ENCODE data around the gene SLC44A3. TPM values are rescaled to one million over a fixed set of nuclear protein-coding genes. Genes with fewer than 3 reads are reported as not detected.
A peak's percentile ranks its signal among the peaks of the same experiment; 100 is the strongest.

SLC44A3 gene
- total RNA-seq, 4 donors from 2014 or later, result 0.19 TPM; not detected in 3

DNA sequence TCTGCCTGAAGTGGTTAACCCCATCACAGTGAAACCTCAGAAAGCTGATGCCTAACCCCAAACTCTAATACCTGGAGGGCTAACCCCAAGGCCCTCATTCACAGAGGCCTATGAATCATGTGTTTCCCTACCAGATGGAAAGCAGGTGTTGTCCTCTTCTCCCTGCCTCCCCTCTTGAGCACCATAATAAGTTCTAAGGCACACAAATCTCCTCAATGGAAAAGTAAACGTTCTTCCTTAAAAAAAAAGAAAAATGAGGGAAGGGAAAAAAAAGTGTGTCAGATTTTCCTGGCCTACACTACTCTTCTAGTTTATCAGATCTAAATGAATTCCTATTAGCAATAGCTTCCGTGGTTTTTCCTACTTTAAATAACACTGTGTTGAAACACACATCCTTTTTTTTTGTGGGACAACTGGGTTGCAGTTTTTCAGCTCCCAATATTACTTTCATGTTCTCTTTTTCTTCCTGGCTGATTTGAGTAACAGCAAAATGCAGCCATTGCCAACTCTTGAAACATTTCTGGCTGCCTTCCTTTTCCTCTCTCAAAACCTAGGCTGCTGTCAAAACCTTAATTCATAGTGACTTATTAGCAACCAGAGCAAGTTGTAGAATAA lies 43.2 kb downstream of the SLC44A3 start:
- peaks cover 13 to 19% of the 10 kb centered on the region in 2 donors for H3K4me1 ChIP-seq
- TF ChIP-seq POLR2A (IDR thresholded peaks at IDR 0.05), result no peak
- TF ChIP-seq, protein P1, sequence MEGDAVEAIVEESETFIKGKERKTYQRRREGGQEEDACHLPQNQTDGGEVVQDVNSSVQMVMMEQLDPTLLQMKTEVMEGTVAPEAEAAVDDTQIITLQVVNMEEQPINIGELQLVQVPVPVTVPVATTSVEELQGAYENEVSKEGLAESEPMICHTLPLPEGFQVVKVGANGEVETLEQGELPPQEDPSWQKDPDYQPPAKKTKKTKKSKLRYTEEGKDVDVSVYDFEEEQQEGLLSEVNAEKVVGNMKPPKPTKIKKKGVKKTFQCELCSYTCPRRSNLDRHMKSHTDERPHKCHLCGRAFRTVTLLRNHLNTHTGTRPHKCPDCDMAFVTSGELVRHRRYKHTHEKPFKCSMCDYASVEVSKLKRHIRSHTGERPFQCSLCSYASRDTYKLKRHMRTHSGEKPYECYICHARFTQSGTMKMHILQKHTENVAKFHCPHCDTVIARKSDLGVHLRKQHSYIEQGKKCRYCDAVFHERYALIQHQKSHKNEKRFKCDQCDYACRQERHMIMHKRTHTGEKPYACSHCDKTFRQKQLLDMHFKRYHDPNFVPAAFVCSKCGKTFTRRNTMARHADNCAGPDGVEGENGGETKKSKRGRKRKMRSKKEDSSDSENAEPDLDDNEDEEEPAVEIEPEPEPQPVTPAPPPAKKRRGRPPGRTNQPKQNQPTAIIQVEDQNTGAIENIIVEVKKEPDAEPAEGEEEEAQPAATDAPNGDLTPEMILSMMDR (IDR thresholded peaks at IDR 0.05 in 4 of 5, conservative IDR thresholded peaks at IDR 0.05 in 1 of 5), result no peak
- intact Hi-C loops (cut with DNase I; ENCODE audit: low total_unique reads), result loop anchor here (1.0 to 5.0 kb wide), 2 partner anchors 64 to 159 kb away; partner anchors contain the start of gene CNN3
- H3K36me3 ChIP-seq, result no peaks in the 10 kb centered on the region
- peak overlapping the region in 1 of 4 donors; percentile 22 for H3K4me3 ChIP-seq
- peaks cover 0 to 3% (median 0%) of the 10 kb centered on the region in 3 donors for H3K27me3 ChIP-seq
- H3K27ac ChIP-seq, result peak overlapping the region; percentile 63 to 74 (median 65)
- ATAC-seq, result peak; percentile 51 to 63
- in situ Hi-C loops (cut with MboI; ENCODE audit: low sequenced_read_pairs in 4 of 4), result loop anchor here in 3 of 4 donors (25.0 kb wide), 1 partner anchor 374 kb away; the partner anchor contains the start of gene RWDD3 (in 3 of the 3)
- no peaks in the 10 kb centered on the region for H3K9me3 ChIP-seq
- no peak for DNase-seq

DNA sequence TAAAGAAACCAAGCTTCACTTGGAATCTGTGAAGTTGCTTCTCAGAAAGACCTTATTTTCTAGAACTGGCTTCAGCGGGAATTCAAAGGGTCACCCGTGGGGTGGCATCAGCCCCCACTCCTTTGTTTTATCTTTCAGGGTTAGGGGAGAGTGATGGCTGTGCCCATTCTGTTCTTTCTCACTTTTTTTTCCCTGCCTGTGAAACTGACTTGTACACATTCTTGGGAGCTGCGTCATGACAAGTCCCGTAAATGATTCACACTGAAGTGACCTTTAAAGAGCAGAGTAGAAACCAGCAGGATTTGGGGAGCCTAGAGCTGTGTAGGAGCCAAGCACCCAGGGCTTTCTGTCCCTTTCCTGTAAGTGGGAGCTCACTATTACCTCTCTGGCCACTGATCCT lies 43.8 kb downstream of the SLC44A3 start:
- Histone ChIP-seq H3K4me3 (peak overlapping the region in 1 of 4 donors; percentile 22), H3K36me3 (no peaks in the 10 kb centered on the region), H3K27me3 (peaks cover 0 to 3% (median 0%) of the 10 kb centered on the region in 3 donors), H3K27ac (peak overlapping the region; percentile 63 to 74 (median 65)), H3K4me1 (peaks cover 13 to 19% of the 10 kb centered on the region in 2 donors), H3K9me3 (no peaks in the 10 kb centered on the region)
- intact Hi-C loops (cut with DNase I; ENCODE audit: low total_unique reads), result loop anchor here (1.0 to 5.0 kb wide), 2 partner anchors 63 to 158 kb away; partner anchors contain the start of gene CNN3
- peak in 1 of 2 donors; percentile 31 for DNase-seq
- peak; percentile 71 to 81 for ATAC-seq
- in situ Hi-C loops (cut with MboI; ENCODE audit: low sequenced_read_pairs in 4 of 4), result loop anchor here in 3 of 4 donors (25.0 kb wide), 1 partner anchor 373 kb away; the partner anchor contains the start of gene RWDD3 (in 3 of the 3)
- TF ChIP-seq, protein P1 (IDR thresholded peaks at IDR 0.05 in 4 of 5, conservative IDR thresholded peaks at IDR 0.05 in 1 of 5), result no peak
- no peak for TF ChIP-seq POLR2A (IDR thresholded peaks at IDR 0.05)

DNA sequence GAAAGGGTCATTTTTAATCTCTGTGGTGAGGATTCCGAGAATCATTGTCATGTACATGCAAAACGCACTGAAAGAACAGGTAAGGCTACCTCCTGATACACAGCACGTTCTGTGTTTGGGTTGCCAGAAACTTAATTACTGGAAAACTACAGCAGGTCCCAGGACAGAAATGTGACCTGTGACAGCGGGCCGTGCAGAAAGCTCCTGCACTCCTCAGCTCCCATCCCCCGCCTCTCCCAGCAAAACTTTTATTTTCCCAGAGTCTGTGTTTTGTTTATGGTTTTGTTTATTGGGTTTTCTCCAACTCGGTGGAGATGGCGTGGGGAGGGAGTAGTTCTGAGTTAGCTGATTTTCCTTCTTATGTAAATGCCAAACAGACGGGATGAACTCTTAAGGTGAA lies 44.7 kb downstream of the SLC44A3 start:
- in situ Hi-C loops (cut with MboI; ENCODE audit: low sequenced_read_pairs in 4 of 4) (loop anchor here in 3 of 4 donors (25.0 kb wide), 1 partner anchor 372 kb away; the partner anchor contains the start of gene RWDD3 (in 3 of the 3)), intact Hi-C loops (cut with DNase I; ENCODE audit: low total_unique reads) (loop anchor here (5.0 kb wide), 1 partner anchor 157 kb away; no protein-coding TSS in a partner anchor)
- H3K36me3 ChIP-seq, result no peaks in the 10 kb centered on the region
- H3K27ac ChIP-seq, result peak overlapping the region; percentile 63 to 74 (median 65)
- H3K9me3 ChIP-seq, result no peaks in the 10 kb centered on the region
- ATAC-seq (peak in 1 of 2 donors; percentile 6), DNase-seq (no peak)
- peak overlapping the region in 1 of 4 donors; percentile 35 for H3K4me3 ChIP-seq
- peaks cover 0 to 3% (median 0%) of the 10 kb centered on the region in 3 donors for H3K27me3 ChIP-seq
- TF ChIP-seq, protein P1 (IDR thresholded peaks at IDR 0.05 in 4 of 5, conservative IDR thresholded peaks at IDR 0.05 in 1 of 5), result no peak
- no peak for TF ChIP-seq POLR2A (IDR thresholded peaks at IDR 0.05)
- peaks cover 13 to 19% of the 10 kb centered on the region in 2 donors for H3K4me1 ChIP-seq

DNA sequence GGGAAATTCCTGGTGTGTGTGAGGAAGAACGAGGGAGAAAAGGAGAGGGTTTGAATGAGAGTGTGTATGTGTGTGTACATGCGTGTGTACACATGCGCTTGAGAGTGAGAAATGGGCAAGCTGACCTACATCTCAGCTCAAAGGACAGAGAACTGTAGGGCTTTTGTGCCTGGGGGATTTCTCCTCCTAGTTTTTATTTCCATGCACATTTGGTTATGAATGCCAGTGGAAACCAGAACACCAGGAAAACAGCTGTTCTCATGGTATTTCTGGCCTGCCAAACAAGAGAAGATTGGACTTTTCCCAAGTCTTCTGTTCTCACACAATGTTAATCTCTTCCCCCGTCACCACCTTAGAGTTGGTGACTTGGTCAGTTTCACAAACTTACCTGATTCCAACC lies 45.2 kb downstream of the SLC44A3 start:
- peak; percentile 38 to 47 for ATAC-seq
- peaks cover 13 to 19% of the 10 kb centered on the region in 2 donors for H3K4me1 ChIP-seq
- H3K9me3 ChIP-seq, result no peaks in the 10 kb centered on the region
- intact Hi-C loops (cut with DNase I; ENCODE audit: low total_unique reads), result no loop called here
- H3K27me3 ChIP-seq, result peaks cover 0 to 3% (median 0%) of the 10 kb centered on the region in 3 donors
- DNase-seq, result no peak
- peak overlapping the region; percentile 63 to 74 (median 65) for H3K27ac ChIP-seq
- no peak overlapping the region for H3K4me3 ChIP-seq
- TF ChIP-seq, protein P1 (IDR thresholded peaks at IDR 0.05 in 4 of 5, conservative IDR thresholded peaks at IDR 0.05 in 1 of 5), result no peak
- no peak for TF ChIP-seq POLR2A (IDR thresholded peaks at IDR 0.05)
- no peaks in the 10 kb centered on the region for H3K36me3 ChIP-seq
- in situ Hi-C loops (cut with MboI; ENCODE audit: low sequenced_read_pairs in 4 of 4), result loop anchor here in 3 of 4 donors (25.0 kb wide), 1 partner anchor 372 kb away; the partner anchor contains the start of gene RWDD3 (in 3 of the 3)
